ENCODE measurements around the gene SERP2.

DNA sequence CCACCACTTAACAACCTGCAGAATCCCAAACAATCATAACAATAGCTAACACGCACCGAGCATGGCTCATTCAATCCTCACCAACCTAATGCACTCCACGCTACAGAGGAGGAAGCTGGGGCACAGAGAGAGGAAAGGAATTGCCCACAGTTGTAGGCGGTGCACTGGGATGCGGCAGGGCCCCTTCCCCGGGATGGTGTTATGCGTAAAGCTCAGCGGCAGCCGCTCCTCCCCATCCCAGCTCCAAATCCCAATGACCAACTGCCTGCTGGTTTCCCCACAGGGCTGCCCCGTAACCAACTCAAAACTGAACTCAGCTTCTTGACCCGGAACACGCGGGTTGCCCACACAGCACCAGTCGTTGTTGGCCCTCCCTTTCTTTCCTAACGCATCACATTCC lies 42.2 kb downstream of the SERP2 start:
- TF ChIP-seq YY1 (IDR thresholded peaks at IDR 0.05; ENCODE audit: extremely low read depth, insufficient replicate concordance, low read depth, low read length) (no peak), RAD21 (IDR thresholded peaks at IDR 0.05; ENCODE audit: low read depth) (no peak), CEBPB (IDR thresholded peaks at IDR 0.05; ENCODE audit: low read depth) (no peak), ELF1 (IDR thresholded peaks at IDR 0.05; ENCODE audit: borderline replicate concordance, low read depth) (no peak)
- TF ChIP-seq, protein P1, sequence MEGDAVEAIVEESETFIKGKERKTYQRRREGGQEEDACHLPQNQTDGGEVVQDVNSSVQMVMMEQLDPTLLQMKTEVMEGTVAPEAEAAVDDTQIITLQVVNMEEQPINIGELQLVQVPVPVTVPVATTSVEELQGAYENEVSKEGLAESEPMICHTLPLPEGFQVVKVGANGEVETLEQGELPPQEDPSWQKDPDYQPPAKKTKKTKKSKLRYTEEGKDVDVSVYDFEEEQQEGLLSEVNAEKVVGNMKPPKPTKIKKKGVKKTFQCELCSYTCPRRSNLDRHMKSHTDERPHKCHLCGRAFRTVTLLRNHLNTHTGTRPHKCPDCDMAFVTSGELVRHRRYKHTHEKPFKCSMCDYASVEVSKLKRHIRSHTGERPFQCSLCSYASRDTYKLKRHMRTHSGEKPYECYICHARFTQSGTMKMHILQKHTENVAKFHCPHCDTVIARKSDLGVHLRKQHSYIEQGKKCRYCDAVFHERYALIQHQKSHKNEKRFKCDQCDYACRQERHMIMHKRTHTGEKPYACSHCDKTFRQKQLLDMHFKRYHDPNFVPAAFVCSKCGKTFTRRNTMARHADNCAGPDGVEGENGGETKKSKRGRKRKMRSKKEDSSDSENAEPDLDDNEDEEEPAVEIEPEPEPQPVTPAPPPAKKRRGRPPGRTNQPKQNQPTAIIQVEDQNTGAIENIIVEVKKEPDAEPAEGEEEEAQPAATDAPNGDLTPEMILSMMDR (IDR thresholded peaks at IDR 0.05 in 2 of 3, conservative IDR thresholded peaks at IDR 0.05 in 1 of 3; ENCODE audit: borderline replicate concordance in 1 of 3, insufficient read depth in 1 of 3, low read depth in 2 of 3, low read length in 2 of 3): no peak

All from HCT116 (cell line).